GM19238 (cell line): ENCODE data around the gene HEATR1.

ENCODE experiments used
- DNase-seq: peaks from one replicate; pipeline ENCODE4 v3.0.0; 2011; ENCODE audit warnings: low spot score; ENCODE audit not compliant: insufficient read length

The HEATR1 gene

GRCh38 chr1:236543065-236543669 is 61.1 kb downstream of the HEATR1 start:
- DNase-seq: no peak

GRCh38 chr1:236541710-236542109 is 62.6 kb downstream of the HEATR1 start:
- no peak for DNase-seq

- DNase-seq: no peak
Observed at GRCh38 chr1:236540813-236541465, 63.4 kb downstream of the HEATR1 start.

- no peak for DNase-seq
Observed at GRCh38 chr1:236536540-236536939, 67.8 kb downstream of the HEATR1 start.

- DNase-seq: no peak
Observed at GRCh38 chr1:236535662-236536161, 68.6 kb downstream of the HEATR1 start.

- no peak for DNase-seq
Observed at GRCh38 chr1:236535190-236535589, 69.1 kb downstream of the HEATR1 start.

- DNase-seq: no peak
Observed at GRCh38 chr1:236534151-236534651, 70.1 kb downstream of the HEATR1 start.

GRCh38 chr1:236532850-236533249 is 71.5 kb downstream of the HEATR1 start:
- no peak for DNase-seq

- no peak for DNase-seq
Observed at GRCh38 chr1:236530959-236531358, 73.4 kb downstream of the HEATR1 start.

GRCh38 chr1:236530286-236530685 is 74.0 kb downstream of the HEATR1 start:
- no peak for DNase-seq

- no peak for DNase-seq
Observed at GRCh38 chr1:236526079-236526478, 78.2 kb downstream of the HEATR1 start.

GRCh38 chr1:236524895-236525184 is 79.5 kb downstream of the HEATR1 start:
- DNase-seq: no peak

- DNase-seq: peak; percentile 73
Observed at GRCh38 chr1:236524142-236524894, 80.0 kb downstream of the HEATR1 start.

- DNase-seq: peak; percentile 75
Observed at GRCh38 chr1:236523704-236524141, 80.6 kb downstream of the HEATR1 start, which contains the start of gene LGALS8. Gene LGALS8 (plus strand): TSS chr1:236523982. CDS start chr1:236526071, 2,089 bp downstream.

- DNase-seq: no peak
Observed at GRCh38 chr1:236522937-236523703, 81.2 kb downstream of the HEATR1 start.

GRCh38 chr1:236520445-236521005 is 83.8 kb downstream of the HEATR1 start:
- no peak for DNase-seq

- DNase-seq: no peak
Observed at GRCh38 chr1:236518322-236518721, 86.0 kb downstream of the HEATR1 start.

- no peak for DNase-seq
Observed at GRCh38 chr1:236516929-236517704, 87.2 kb downstream of the HEATR1 start.

- no peak for DNase-seq
Observed at GRCh38 chr1:236515443-236515958, 88.8 kb downstream of the HEATR1 start.
